Measurements from ENCODE around the gene STRADA.

GRCh38 chr17:63685041-63685440 lies 56.6 kb downstream of the STRADA start:
- TF ChIP-seq, protein P1, sequence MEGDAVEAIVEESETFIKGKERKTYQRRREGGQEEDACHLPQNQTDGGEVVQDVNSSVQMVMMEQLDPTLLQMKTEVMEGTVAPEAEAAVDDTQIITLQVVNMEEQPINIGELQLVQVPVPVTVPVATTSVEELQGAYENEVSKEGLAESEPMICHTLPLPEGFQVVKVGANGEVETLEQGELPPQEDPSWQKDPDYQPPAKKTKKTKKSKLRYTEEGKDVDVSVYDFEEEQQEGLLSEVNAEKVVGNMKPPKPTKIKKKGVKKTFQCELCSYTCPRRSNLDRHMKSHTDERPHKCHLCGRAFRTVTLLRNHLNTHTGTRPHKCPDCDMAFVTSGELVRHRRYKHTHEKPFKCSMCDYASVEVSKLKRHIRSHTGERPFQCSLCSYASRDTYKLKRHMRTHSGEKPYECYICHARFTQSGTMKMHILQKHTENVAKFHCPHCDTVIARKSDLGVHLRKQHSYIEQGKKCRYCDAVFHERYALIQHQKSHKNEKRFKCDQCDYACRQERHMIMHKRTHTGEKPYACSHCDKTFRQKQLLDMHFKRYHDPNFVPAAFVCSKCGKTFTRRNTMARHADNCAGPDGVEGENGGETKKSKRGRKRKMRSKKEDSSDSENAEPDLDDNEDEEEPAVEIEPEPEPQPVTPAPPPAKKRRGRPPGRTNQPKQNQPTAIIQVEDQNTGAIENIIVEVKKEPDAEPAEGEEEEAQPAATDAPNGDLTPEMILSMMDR (IDR thresholded peaks at IDR 0.05; ENCODE audit: control extremely low read depth in 1 of 3, insufficient read depth in 1 of 3, low read depth in 1 of 3, low read length in 3 of 3): no peak
- TF ChIP-seq, protein P2, sequence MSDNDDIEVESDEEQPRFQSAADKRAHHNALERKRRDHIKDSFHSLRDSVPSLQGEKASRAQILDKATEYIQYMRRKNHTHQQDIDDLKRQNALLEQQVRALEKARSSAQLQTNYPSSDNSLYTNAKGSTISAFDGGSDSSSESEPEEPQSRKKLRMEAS (IDR thresholded peaks at IDR 0.05): no peak
- TF ChIP-seq ZNF274 (IDR thresholded peaks at IDR 0.05; ENCODE audit: borderline replicate concordance, extremely low read depth, low read length) (no peak), KDM4A (IDR thresholded peaks at IDR 0.05; ENCODE audit: low read depth, low read length, severe bottlenecking) (no peak), HDAC2 (IDR thresholded peaks at IDR 0.05; ENCODE audit: borderline replicate concordance in 1 of 2, low read depth in 2 of 2, low read length in 2 of 2) (no peak)

Data from H1 (cell line).